ENCODE data around the gene MTUS2. TPM values are rescaled to one million over a fixed set of nuclear protein-coding genes. Genes with fewer than 3 reads are reported as not detected.
"Not testable (repeated sequence)": the region's sequence is repeated elsewhere in the genome, so short reads cannot be mapped to it uniquely, and the experiment has no call there.

The MTUS2 gene
- total and polyA plus RNA-seq, 7 experiments from 2014 or later, result 0.05 to 0.83 TPM; not detected in 5

GRCh38 chr13:29196409-29197074 is 376.4 kb downstream of the MTUS2 start:
- Mint-ChIP-seq H3K36me3 (peaks cover 0 to 3% (median 0%) of the 10 kb centered on the region in 5 donors), H3K4me3 (no peak overlapping the region), H3K4me1 (no peaks in the 10 kb centered on the region), H3K9me3 (peaks cover 9 to 49% (median 23%) of the 10 kb centered on the region in 11 donors), H3K27ac (peak overlapping the region in 1 of 9 donors; percentile 22), H3K27me3 (no peaks in the 10 kb centered on the region)
- CTCF ChIA-PET, result no interaction called here
- DNase-seq, result no peak
- intact Hi-C loops (cut with micrococcal nuclease), result no loop called here
- H3K9me3 ChIP-seq (ENCODE audit: control insufficient read depth in 2 of 3, low read length in 3 of 3), result peaks cover 0 to 3% (median 0%) of the 10 kb centered on the region in 3 experiments
- no peak overlapping the region for H3K27ac ChIP-seq (ENCODE audit: low read depth, low read length)
- POLR2A ChIA-PET, result no interaction called here
- ATAC-seq, result no peak
- no peak overlapping the region for H3K4me3 ChIP-seq (ENCODE audit: low read length)
- H3K36me3 ChIP-seq (ENCODE audit: control insufficient read depth in 2 of 3, insufficient read depth in 3 of 3, low read length in 3 of 3), result no peaks in the 10 kb centered on the region
- H3K27me3 ChIP-seq (ENCODE audit: control insufficient read depth in 2 of 2, insufficient read depth in 2 of 2, low read length in 2 of 2), result no peaks in the 10 kb centered on the region
- H3K4me1 ChIP-seq (ENCODE audit: control insufficient read depth in 2 of 2, insufficient read depth in 2 of 2, low read length in 2 of 2), result no peaks in the 10 kb centered on the region

- CTCF ChIA-PET, H3K4me3 Mint-ChIP-seq, DNase-seq: not testable (repeated sequence)
These were observed 382.6 kb downstream of the MTUS2 start for GRCh38 chr13:29202753-29203152.

GRCh38 chr13:29204651-29205050 is 384.5 kb downstream of the MTUS2 start:
- Histone ChIP-seq H3K27me3 (ENCODE audit: control insufficient read depth in 2 of 2, insufficient read depth in 2 of 2, low read length in 2 of 2) (no peaks in the 10 kb centered on the region), H3K9me3 (ENCODE audit: control insufficient read depth in 2 of 3, low read length in 3 of 3) (no peaks in the 10 kb centered on the region), H3K27ac (ENCODE audit: low read depth, low read length) (no peak overlapping the region), H3K4me1 (ENCODE audit: control insufficient read depth in 2 of 2, insufficient read depth in 2 of 2, low read length in 2 of 2) (no peaks in the 10 kb centered on the region), H3K4me3 (ENCODE audit: low read length) (no peak overlapping the region), H3K36me3 (ENCODE audit: control insufficient read depth in 2 of 3, insufficient read depth in 3 of 3, low read length in 3 of 3) (no peaks in the 10 kb centered on the region)
- H3K36me3 Mint-ChIP-seq, result peaks cover 0 to 5% (median 0%) of the 10 kb centered on the region in 5 donors
- peaks cover 0 to 24% (median 12%) of the 10 kb centered on the region in 11 donors for H3K9me3 Mint-ChIP-seq
- DNase-seq (no peak), ATAC-seq (no peak)
- H3K4me3 Mint-ChIP-seq, result no peak overlapping the region
- H3K4me1 Mint-ChIP-seq, result no peaks in the 10 kb centered on the region
- H3K27me3 Mint-ChIP-seq, result no peaks in the 10 kb centered on the region
- intact Hi-C loops (cut with micrococcal nuclease), result no loop called here
- ChIA-PET CTCF (no interaction called here), POLR2A (no interaction called here)
- no peak overlapping the region for H3K27ac Mint-ChIP-seq

More at GRCh38 chr13:29202753-29203152, 382.6 kb downstream of the MTUS2 start:
- H3K4me1 ChIP-seq (ENCODE audit: control insufficient read depth in 2 of 2, insufficient read depth in 2 of 2, low read length in 2 of 2); ATAC-seq; H3K27me3 Mint-ChIP-seq; intact Hi-C loops (cut with micrococcal nuclease); H3K36me3 ChIP-seq (ENCODE audit: control insufficient read depth in 2 of 3, insufficient read depth in 3 of 3, low read length in 3 of 3); H3K27ac Mint-ChIP-seq; POLR2A ChIA-PET; H3K27ac ChIP-seq (ENCODE audit: low read depth, low read length); H3K36me3 Mint-ChIP-seq; H3K27me3 ChIP-seq (ENCODE audit: control insufficient read depth in 2 of 2, insufficient read depth in 2 of 2, low read length in 2 of 2); H3K4me3 ChIP-seq (ENCODE audit: low read length); H3K4me1 Mint-ChIP-seq; H3K9me3 ChIP-seq (ENCODE audit: control insufficient read depth in 2 of 3, low read length in 3 of 3): not testable (repeated sequence)
- peaks cover 4 to 36% (median 17%) of the 10 kb centered on the region in 11 donors for H3K9me3 Mint-ChIP-seq

GRCh38 chr13:29210676-29211075 is 390.5 kb downstream of the MTUS2 start:
- Mint-ChIP-seq H3K27ac (no peak overlapping the region), H3K9me3 (peaks cover 0 to 23% (median 6%) of the 10 kb centered on the region in 11 donors), H3K27me3 (peaks cover 0 to 15% (median 7%) of the 10 kb centered on the region in 5 donors), H3K4me3 (no peak overlapping the region), H3K36me3 (no peaks in the 10 kb centered on the region), H3K4me1 (no peaks in the 10 kb centered on the region)
- no peak overlapping the region for H3K27ac ChIP-seq (ENCODE audit: low read depth, low read length)
- H3K27me3 ChIP-seq (ENCODE audit: control insufficient read depth in 2 of 2, insufficient read depth in 2 of 2, low read length in 2 of 2), result no peaks in the 10 kb centered on the region
- intact Hi-C loops (cut with micrococcal nuclease), result no loop called here
- H3K4me1 ChIP-seq (ENCODE audit: control insufficient read depth in 2 of 2, insufficient read depth in 2 of 2, low read length in 2 of 2), result no peaks in the 10 kb centered on the region
- no peaks in the 10 kb centered on the region for H3K36me3 ChIP-seq (ENCODE audit: control insufficient read depth in 2 of 3, insufficient read depth in 3 of 3, low read length in 3 of 3)
- ATAC-seq (no peak), DNase-seq (no peak)
- ChIA-PET CTCF (no interaction called here), POLR2A (no interaction called here)
- H3K4me3 ChIP-seq (ENCODE audit: low read length), result no peak overlapping the region
- H3K9me3 ChIP-seq (ENCODE audit: control insufficient read depth in 2 of 3, low read length in 3 of 3), result no peaks in the 10 kb centered on the region

GRCh38 chr13:29211162-29211561 is 391.0 kb downstream of the MTUS2 start:
- peaks cover 0 to 22% (median 6%) of the 10 kb centered on the region in 11 donors for H3K9me3 Mint-ChIP-seq
- CTCF ChIA-PET; H3K4me3 Mint-ChIP-seq; H3K27ac ChIP-seq (ENCODE audit: low read depth, low read length); H3K4me1 Mint-ChIP-seq; DNase-seq; H3K36me3 ChIP-seq (ENCODE audit: control insufficient read depth in 2 of 3, insufficient read depth in 3 of 3, low read length in 3 of 3); ATAC-seq; H3K27me3 ChIP-seq (ENCODE audit: control insufficient read depth in 2 of 2, insufficient read depth in 2 of 2, low read length in 2 of 2); POLR2A ChIA-PET; intact Hi-C loops (cut with micrococcal nuclease); H3K4me1 ChIP-seq (ENCODE audit: control insufficient read depth in 2 of 2, insufficient read depth in 2 of 2, low read length in 2 of 2); H3K4me3 ChIP-seq (ENCODE audit: low read length); H3K9me3 ChIP-seq (ENCODE audit: control insufficient read depth in 2 of 3, low read length in 3 of 3); H3K36me3 Mint-ChIP-seq; H3K27ac Mint-ChIP-seq: not testable (repeated sequence)
- H3K27me3 Mint-ChIP-seq, result peaks cover 0 to 15% (median 7%) of the 10 kb centered on the region in 5 donors

GRCh38 chr13:29222458-29222857 is 402.3 kb downstream of the MTUS2 start:
- no peak for DNase-seq
- no peaks in the 10 kb centered on the region for H3K36me3 Mint-ChIP-seq

GRCh38 chr13:29224206-29224605 is 404.1 kb downstream of the MTUS2 start:
- intact Hi-C loops (cut with micrococcal nuclease), result no loop called here
- CTCF ChIA-PET, result no interaction called here
- no peak for ATAC-seq
- H3K9me3 ChIP-seq (ENCODE audit: control insufficient read depth in 2 of 3, low read length in 3 of 3), result no peaks in the 10 kb centered on the region
- H3K36me3 ChIP-seq (ENCODE audit: control insufficient read depth in 2 of 3, insufficient read depth in 3 of 3, low read length in 3 of 3), result no peaks in the 10 kb centered on the region
- H3K4me3 ChIP-seq (ENCODE audit: low read length), result no peak overlapping the region
- H3K4me3 Mint-ChIP-seq, result no peak overlapping the region
- no peaks in the 10 kb centered on the region for H3K27me3 ChIP-seq (ENCODE audit: control insufficient read depth in 2 of 2, insufficient read depth in 2 of 2, low read length in 2 of 2)
- H3K36me3 Mint-ChIP-seq, result no peaks in the 10 kb centered on the region
- H3K4me1 ChIP-seq (ENCODE audit: control insufficient read depth in 2 of 2, insufficient read depth in 2 of 2, low read length in 2 of 2), result no peaks in the 10 kb centered on the region
- H3K9me3 Mint-ChIP-seq, result peaks cover 0 to 22% (median 4%) of the 10 kb centered on the region in 11 donors
- DNase-seq, result no peak
- H3K27me3 Mint-ChIP-seq, result peaks cover 0 to 32% (median 9%) of the 10 kb centered on the region in 5 donors
- H3K27ac Mint-ChIP-seq, result no peak overlapping the region
- POLR2A ChIA-PET, result no interaction called here
- H3K27ac ChIP-seq (ENCODE audit: low read depth, low read length), result no peak overlapping the region
- H3K4me1 Mint-ChIP-seq, result no peaks in the 10 kb centered on the region

More at GRCh38 chr13:29222458-29222857, 402.3 kb downstream of the MTUS2 start:
- Mint-ChIP-seq H3K27me3 (peaks cover 0 to 27% (median 7%) of the 10 kb centered on the region in 5 donors), H3K4me1 (no peaks in the 10 kb centered on the region), H3K4me3 (no peak overlapping the region), H3K9me3 (peaks cover 0 to 30% (median 8%) of the 10 kb centered on the region in 11 donors), H3K27ac (no peak overlapping the region)
- Histone ChIP-seq H3K9me3 (ENCODE audit: control insufficient read depth in 2 of 3, low read length in 3 of 3) (no peaks in the 10 kb centered on the region), H3K4me3 (ENCODE audit: low read length) (no peak overlapping the region), H3K27ac (ENCODE audit: low read depth, low read length) (no peak overlapping the region), H3K36me3 (ENCODE audit: control insufficient read depth in 2 of 3, insufficient read depth in 3 of 3, low read length in 3 of 3) (no peaks in the 10 kb centered on the region), H3K27me3 (ENCODE audit: control insufficient read depth in 2 of 2, insufficient read depth in 2 of 2, low read length in 2 of 2) (no peaks in the 10 kb centered on the region), H3K4me1 (ENCODE audit: control insufficient read depth in 2 of 2, insufficient read depth in 2 of 2, low read length in 2 of 2) (no peaks in the 10 kb centered on the region)
- ChIA-PET POLR2A (no interaction called here), CTCF (no interaction called here)
- no peak for ATAC-seq
- intact Hi-C loops (cut with micrococcal nuclease), result no loop called here
